Keratinocyte (primary cell): Measurements from ENCODE around the gene TAS1R3.

Source experiments
- EZH2 ChIP-seq: IDR thresholded peaks from one replicate; pipeline ENCODE4 v1.6.1; 2012; ENCODE audit warnings: inconsistent platforms, mild to moderate bottlenecking, low read length, moderate library complexity
- TF ChIP-seq, protein P1 (sequence below), 3 experiments: IDR thresholded peaks in 1 of 3; conservative IDR thresholded peaks in 1 of 3; optimal IDR thresholded peaks in 1 of 3; 2 replicates in 2 of 3; 3 replicates in 1 of 3; pipeline versions ENCODE3 to v1.5.1; 2011; ENCODE audit warnings: low read length in 3 of 3, mild to moderate bottlenecking in 3 of 3, moderate library complexity in 2 of 3, control low read depth in 1 of 3, inconsistent platforms in 1 of 3; ENCODE audit not compliant: insufficient read depth in 2 of 3; ENCODE audit errors: extremely low read depth in 1 of 3

GRCh38 chr1:1329304-1330210 is 1.5 kb upstream of the TAS1R3 start:
- no peak for TF ChIP-seq EZH2
- TF ChIP-seq, protein P1, sequence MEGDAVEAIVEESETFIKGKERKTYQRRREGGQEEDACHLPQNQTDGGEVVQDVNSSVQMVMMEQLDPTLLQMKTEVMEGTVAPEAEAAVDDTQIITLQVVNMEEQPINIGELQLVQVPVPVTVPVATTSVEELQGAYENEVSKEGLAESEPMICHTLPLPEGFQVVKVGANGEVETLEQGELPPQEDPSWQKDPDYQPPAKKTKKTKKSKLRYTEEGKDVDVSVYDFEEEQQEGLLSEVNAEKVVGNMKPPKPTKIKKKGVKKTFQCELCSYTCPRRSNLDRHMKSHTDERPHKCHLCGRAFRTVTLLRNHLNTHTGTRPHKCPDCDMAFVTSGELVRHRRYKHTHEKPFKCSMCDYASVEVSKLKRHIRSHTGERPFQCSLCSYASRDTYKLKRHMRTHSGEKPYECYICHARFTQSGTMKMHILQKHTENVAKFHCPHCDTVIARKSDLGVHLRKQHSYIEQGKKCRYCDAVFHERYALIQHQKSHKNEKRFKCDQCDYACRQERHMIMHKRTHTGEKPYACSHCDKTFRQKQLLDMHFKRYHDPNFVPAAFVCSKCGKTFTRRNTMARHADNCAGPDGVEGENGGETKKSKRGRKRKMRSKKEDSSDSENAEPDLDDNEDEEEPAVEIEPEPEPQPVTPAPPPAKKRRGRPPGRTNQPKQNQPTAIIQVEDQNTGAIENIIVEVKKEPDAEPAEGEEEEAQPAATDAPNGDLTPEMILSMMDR (optimal IDR thresholded peaks at IDR 0.05 in 1 of 3, IDR thresholded peaks at IDR 0.05 in 1 of 3, conservative IDR thresholded peaks at IDR 0.05 in 1 of 3; ENCODE audit: extremely low read depth in 1 of 3, insufficient read depth in 2 of 3, low read length in 3 of 3): no peak
